ENCODE measurements around the gene DCHS1.

Gene DCHS1

GRCh38 chr11:6628526-6628925, 27.1 kb downstream of the DCHS1 start:
- no peaks in the 10 kb centered on the region for H3K4me1 ChIP-seq (ENCODE audit: control insufficient read depth, low read length)
- H3K4me3 ChIP-seq (ENCODE audit: low read length): no peak overlapping the region

GRCh38 chr11:6627762-6628241, 27.8 kb downstream of the DCHS1 start:
- no peaks in the 10 kb centered on the region for H4K20me1 ChIP-seq (ENCODE audit: control insufficient read depth, insufficient read depth, low read depth, low read length)
- H3K79me2 ChIP-seq (ENCODE audit: control insufficient read depth, low read length): no peaks in the 10 kb centered on the region
- H3K27ac ChIP-seq (ENCODE audit: low read depth, low read length): no peak overlapping the region
- H3K4me2 ChIP-seq (ENCODE audit: low read length): no peak overlapping the region
- TF ChIP-seq EZH2phosphoT487 (IDR thresholded peaks at IDR 0.05; ENCODE audit: borderline replicate concordance, low read length) (no peak), CTCF (IDR thresholded peaks at IDR 0.05; ENCODE audit: low read depth, low read length, poor library complexity, severe bottlenecking) (no peak)
- H3K27me3 ChIP-seq (ENCODE audit: control insufficient read depth, low read length): no peaks in the 10 kb centered on the region
- no peaks in the 10 kb centered on the region for H3K36me3 ChIP-seq (ENCODE audit: control insufficient read depth, low read length)
- no peaks in the 10 kb centered on the region for H3K9me2 ChIP-seq (replicated peaks; ENCODE audit: control insufficient read depth, low read length)
- H3F3A ChIP-seq (ENCODE audit: control insufficient read depth, insufficient read depth): no peaks in the 10 kb centered on the region
- no peak overlapping the region for H3K4me3 ChIP-seq (ENCODE audit: low read length)
- H3K9me3 ChIP-seq (ENCODE audit: control insufficient read depth, insufficient read depth, low read length): no peaks in the 10 kb centered on the region
- no peaks in the 10 kb centered on the region for H3K4me1 ChIP-seq (ENCODE audit: control insufficient read depth, low read length)

More at GRCh38 chr11:6628526-6628925, 27.1 kb downstream of the DCHS1 start:
- no peaks in the 10 kb centered on the region for H4K20me1 ChIP-seq (ENCODE audit: control insufficient read depth, insufficient read depth, low read depth, low read length)
- H3K4me2 ChIP-seq (ENCODE audit: low read length): no peak overlapping the region
- no peaks in the 10 kb centered on the region for H3K79me2 ChIP-seq (ENCODE audit: control insufficient read depth, low read length)
- TF ChIP-seq CTCF (IDR thresholded peaks at IDR 0.05; ENCODE audit: low read depth, low read length, poor library complexity, severe bottlenecking): no peak
- TF ChIP-seq EZH2phosphoT487 (IDR thresholded peaks at IDR 0.05; ENCODE audit: borderline replicate concordance, low read length): no peak
- no peaks in the 10 kb centered on the region for H3K36me3 ChIP-seq (ENCODE audit: control insufficient read depth, low read length)
- no peaks in the 10 kb centered on the region for H3F3A ChIP-seq (ENCODE audit: control insufficient read depth, insufficient read depth)
- H3K27ac ChIP-seq (ENCODE audit: low read depth, low read length): no peak overlapping the region
- H3K27me3 ChIP-seq (ENCODE audit: control insufficient read depth, low read length): no peaks in the 10 kb centered on the region
- H3K9me2 ChIP-seq (replicated peaks; ENCODE audit: control insufficient read depth, low read length): no peaks in the 10 kb centered on the region
- H3K9me3 ChIP-seq (ENCODE audit: control insufficient read depth, insufficient read depth, low read length): no peaks in the 10 kb centered on the region

- no peaks in the 10 kb centered on the region for H3K4me1 ChIP-seq (ENCODE audit: control insufficient read depth, low read length)
- no peaks in the 10 kb centered on the region for H3K9me2 ChIP-seq (replicated peaks; ENCODE audit: control insufficient read depth, low read length)
- no peak overlapping the region for H3K4me3 ChIP-seq (ENCODE audit: low read length)
- H3K36me3 ChIP-seq (ENCODE audit: control insufficient read depth, low read length): no peaks in the 10 kb centered on the region
- no peaks in the 10 kb centered on the region for H3K27me3 ChIP-seq (ENCODE audit: control insufficient read depth, low read length)
- no peaks in the 10 kb centered on the region for H3K9me3 ChIP-seq (ENCODE audit: control insufficient read depth, insufficient read depth, low read length)
- no peak overlapping the region for H3K27ac ChIP-seq (ENCODE audit: low read depth, low read length)
- H3K79me2 ChIP-seq (ENCODE audit: control insufficient read depth, low read length): no peaks in the 10 kb centered on the region
- H3K4me2 ChIP-seq (ENCODE audit: low read length): no peak overlapping the region
- TF ChIP-seq CTCF (IDR thresholded peaks at IDR 0.05; ENCODE audit: low read depth, low read length, poor library complexity, severe bottlenecking) (no peak), EZH2phosphoT487 (IDR thresholded peaks at IDR 0.05; ENCODE audit: borderline replicate concordance, low read length) (no peak)
- no peaks in the 10 kb centered on the region for H3F3A ChIP-seq (ENCODE audit: control insufficient read depth, insufficient read depth)
- H4K20me1 ChIP-seq (ENCODE audit: control insufficient read depth, insufficient read depth, low read depth, low read length): no peaks in the 10 kb centered on the region
These were observed 28.4 kb downstream of the DCHS1 start for GRCh38 chr11:6626971-6627761.

All from DOHH2 (cell line).